ENCODE data around the gene ADGRG1. TPM values are rescaled to one million over a fixed set of nuclear protein-coding genes. Genes with fewer than 3 reads are reported as not detected.

Gene ADGRG1
- total and polyA plus RNA-seq, 12 donors = 11.1 to 46.3 (median 19.0) TPM

DNA sequence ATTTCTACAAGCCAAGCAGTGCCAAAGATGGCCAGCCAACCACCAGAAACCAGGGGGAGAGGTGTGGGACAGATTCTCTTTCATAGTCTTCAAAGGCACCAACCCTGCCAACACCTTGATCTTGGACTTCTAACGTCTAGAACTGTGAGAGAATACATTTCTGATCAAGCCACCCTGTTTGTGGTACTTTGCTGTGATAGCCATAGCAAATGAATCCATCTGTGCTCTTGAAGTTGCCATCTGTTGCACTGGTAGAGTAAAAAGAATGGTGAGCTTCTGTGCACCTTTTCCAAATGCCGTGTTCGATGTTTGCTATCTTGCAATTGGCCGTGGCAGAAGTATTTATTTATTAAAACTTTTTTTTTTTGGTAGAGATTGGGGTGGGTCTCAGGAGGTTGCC lies 16.7 kb upstream of the ADGRG1 start:
- intact Hi-C loops (cut with DNase I) = no loop called here
- no peaks in the 10 kb centered on the region for H3K36me3 ChIP-seq
- no peak for ATAC-seq
- no peak overlapping the region for H3K4me3 ChIP-seq
- DNase-seq = no peak
- H3K4me1 ChIP-seq = peaks cover 0 to 14% (median 12%) of the 10 kb centered on the region in 9 donors
- no peak overlapping the region for H3K27ac ChIP-seq
- no peaks in the 10 kb centered on the region for H3K27me3 ChIP-seq
- TF ChIP-seq, protein P1, sequence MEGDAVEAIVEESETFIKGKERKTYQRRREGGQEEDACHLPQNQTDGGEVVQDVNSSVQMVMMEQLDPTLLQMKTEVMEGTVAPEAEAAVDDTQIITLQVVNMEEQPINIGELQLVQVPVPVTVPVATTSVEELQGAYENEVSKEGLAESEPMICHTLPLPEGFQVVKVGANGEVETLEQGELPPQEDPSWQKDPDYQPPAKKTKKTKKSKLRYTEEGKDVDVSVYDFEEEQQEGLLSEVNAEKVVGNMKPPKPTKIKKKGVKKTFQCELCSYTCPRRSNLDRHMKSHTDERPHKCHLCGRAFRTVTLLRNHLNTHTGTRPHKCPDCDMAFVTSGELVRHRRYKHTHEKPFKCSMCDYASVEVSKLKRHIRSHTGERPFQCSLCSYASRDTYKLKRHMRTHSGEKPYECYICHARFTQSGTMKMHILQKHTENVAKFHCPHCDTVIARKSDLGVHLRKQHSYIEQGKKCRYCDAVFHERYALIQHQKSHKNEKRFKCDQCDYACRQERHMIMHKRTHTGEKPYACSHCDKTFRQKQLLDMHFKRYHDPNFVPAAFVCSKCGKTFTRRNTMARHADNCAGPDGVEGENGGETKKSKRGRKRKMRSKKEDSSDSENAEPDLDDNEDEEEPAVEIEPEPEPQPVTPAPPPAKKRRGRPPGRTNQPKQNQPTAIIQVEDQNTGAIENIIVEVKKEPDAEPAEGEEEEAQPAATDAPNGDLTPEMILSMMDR (IDR thresholded peaks at IDR 0.05) = no peak
- WGBS, 2 donors = 86 to 92% methylated on average over 4 of the region's 4 CpGs
- no peaks in the 10 kb centered on the region for H3K9me3 ChIP-seq

DNA sequence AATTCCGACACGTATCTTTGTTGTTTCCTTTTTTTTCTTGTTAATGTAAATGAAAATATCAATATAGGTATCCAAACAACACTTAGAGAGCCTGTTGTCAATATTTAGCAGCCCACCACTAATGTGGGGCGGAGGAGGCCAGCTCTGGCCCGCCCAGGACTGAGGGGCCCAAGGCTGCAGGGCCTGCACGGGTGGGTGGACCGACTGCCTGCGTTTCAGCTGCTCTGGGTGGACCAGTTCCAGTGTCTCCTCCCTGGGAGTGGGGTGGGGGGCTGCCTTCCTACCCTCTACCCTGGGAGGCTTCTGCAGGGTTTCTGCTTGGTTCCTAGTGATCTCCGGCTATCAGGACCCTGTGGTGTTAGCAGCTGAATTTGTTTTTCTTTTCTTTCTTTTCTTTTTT lies 15.9 kb upstream of the ADGRG1 start:
- no peaks in the 10 kb centered on the region for H3K27me3 ChIP-seq
- DNase-seq = no peak
- no peak overlapping the region for H3K4me3 ChIP-seq
- ATAC-seq = no peak
- H3K27ac ChIP-seq = no peak overlapping the region
- H3K9me3 ChIP-seq = no peaks in the 10 kb centered on the region
- H3K4me1 ChIP-seq = peaks cover 0 to 14% (median 12%) of the 10 kb centered on the region in 9 donors
- H3K36me3 ChIP-seq = no peaks in the 10 kb centered on the region
- intact Hi-C loops (cut with DNase I) = no loop called here
- TF ChIP-seq, protein P1 (IDR thresholded peaks at IDR 0.05) = no peak
- WGBS, 2 donors = 86 to 87% methylated on average over 8 of the region's 8 CpGs

DNA sequence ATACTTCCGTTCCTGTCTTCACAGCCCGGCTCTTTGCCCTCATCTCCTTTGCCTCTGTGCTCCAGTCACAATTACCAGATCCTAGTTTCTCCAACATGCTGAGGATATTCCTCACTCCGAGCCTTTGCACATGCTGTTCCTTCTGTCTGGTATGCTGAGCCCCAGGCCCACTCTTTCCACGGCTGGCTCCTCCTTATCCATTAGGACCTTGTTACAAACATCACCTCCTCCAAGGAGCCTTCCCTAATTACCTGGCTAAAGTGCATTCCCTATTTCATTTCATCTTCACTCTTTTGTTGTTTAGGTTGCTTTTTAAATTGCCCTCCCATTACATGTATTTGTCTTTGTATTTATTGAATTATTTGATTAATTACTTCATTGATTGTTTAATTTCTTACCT lies 14.9 kb upstream of the ADGRG1 start:
- Histone ChIP-seq H3K9me3 (no peaks in the 10 kb centered on the region), H3K4me1 (peaks cover 0 to 14% (median 12%) of the 10 kb centered on the region in 9 donors), H3K27ac (no peak overlapping the region), H3K36me3 (no peaks in the 10 kb centered on the region), H3K27me3 (no peaks in the 10 kb centered on the region), H3K4me3 (no peak overlapping the region)
- intact Hi-C loops (cut with DNase I) = no loop called here
- WGBS, 2 donors = 54 to 67% methylated on average over 4 of the region's 4 CpGs
- TF ChIP-seq, protein P1 (IDR thresholded peaks at IDR 0.05) = no peak
- no peak for ATAC-seq
- no peak for DNase-seq

DNA sequence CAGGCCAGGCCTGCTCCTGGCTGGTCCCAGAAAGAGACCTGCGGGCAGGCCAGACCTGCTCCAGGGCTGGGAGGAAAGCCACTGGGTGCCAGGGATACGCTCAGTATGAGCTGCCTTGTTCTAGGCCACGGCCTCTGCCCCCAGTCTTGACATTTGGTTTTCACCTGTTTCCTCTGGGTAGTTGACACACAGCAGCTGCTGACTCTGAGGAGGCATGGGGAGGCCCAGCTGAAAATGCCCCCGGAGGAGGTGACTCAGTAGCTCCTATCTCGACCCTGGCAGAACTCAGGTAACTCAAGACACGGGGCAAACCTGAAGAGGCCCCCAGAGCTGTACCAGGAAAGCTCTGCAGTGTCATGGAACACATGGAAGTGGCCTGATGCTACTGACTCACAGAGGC lies 13.9 kb upstream of the ADGRG1 start:
- Histone ChIP-seq H3K36me3 (no peaks in the 10 kb centered on the region), H3K27me3 (no peaks in the 10 kb centered on the region), H3K4me1 (peaks cover 0 to 9% (median 7%) of the 10 kb centered on the region in 9 donors), H3K27ac (no peak overlapping the region), H3K9me3 (no peaks in the 10 kb centered on the region), H3K4me3 (no peak overlapping the region)
- intact Hi-C loops (cut with DNase I) = no loop called here
- no peak for ATAC-seq
- DNase-seq = no peak
- 83 to 85% methylated on average over 6 of the region's 6 CpGs for WGBS, 2 donors
- TF ChIP-seq, protein P1 (IDR thresholded peaks at IDR 0.05) = no peak
